GM13977 (cell line): ENCODE measurements around the gene ST6GAL2.
A peak's percentile ranks its signal among the peaks of the same experiment; 100 is the strongest.

Source experiments
- DNase-seq: peaks from one replicate; pipeline ENCODE4 v3.0.0; 2012; ENCODE audit warnings: low spot score
- in situ Hi-C: fragments of 300-500 bp; cut with MboI; formaldehyde crosslinking; loops from one replicate; pipeline ENCODE4 v1.12.0; 2022; ENCODE audit warnings: low sequenced_read_pairs, low pct_unique_long_range_greater_than_20kb, mixed read lengths, inconsistent platforms; ENCODE audit not compliant: unreplicated experiment
- TF ChIP-seq, protein P1 (sequence below): IDR thresholded peaks from 2 replicates; pipeline ENCODE4 v1.5.1; 2012; ENCODE audit warnings: mild to moderate bottlenecking, control low read depth; ENCODE audit not compliant: insufficient read depth; ENCODE audit errors: extremely low read depth, missing control alignments

The ST6GAL2 gene

DNA sequence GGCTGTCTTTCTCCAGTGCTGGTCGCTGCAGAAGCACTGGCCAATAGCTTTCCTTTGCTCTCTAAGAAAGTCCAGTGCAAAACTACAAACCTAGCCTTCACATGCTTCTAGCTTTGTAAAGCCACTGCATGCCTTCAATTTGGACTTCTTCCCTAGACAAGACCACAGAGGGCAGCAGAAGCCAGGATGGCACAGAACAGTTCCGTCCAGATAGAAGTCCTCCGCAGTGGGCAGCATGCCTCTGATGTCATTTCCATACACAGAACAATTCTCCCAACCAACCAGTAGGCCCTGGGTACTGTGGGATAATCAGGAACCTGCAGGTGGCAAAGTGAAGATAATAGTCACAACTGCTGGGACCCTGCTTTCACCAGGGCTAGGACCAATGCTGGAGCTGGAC lies 3.3 kb downstream of the ST6GAL2 start:
- TF ChIP-seq, protein P1, sequence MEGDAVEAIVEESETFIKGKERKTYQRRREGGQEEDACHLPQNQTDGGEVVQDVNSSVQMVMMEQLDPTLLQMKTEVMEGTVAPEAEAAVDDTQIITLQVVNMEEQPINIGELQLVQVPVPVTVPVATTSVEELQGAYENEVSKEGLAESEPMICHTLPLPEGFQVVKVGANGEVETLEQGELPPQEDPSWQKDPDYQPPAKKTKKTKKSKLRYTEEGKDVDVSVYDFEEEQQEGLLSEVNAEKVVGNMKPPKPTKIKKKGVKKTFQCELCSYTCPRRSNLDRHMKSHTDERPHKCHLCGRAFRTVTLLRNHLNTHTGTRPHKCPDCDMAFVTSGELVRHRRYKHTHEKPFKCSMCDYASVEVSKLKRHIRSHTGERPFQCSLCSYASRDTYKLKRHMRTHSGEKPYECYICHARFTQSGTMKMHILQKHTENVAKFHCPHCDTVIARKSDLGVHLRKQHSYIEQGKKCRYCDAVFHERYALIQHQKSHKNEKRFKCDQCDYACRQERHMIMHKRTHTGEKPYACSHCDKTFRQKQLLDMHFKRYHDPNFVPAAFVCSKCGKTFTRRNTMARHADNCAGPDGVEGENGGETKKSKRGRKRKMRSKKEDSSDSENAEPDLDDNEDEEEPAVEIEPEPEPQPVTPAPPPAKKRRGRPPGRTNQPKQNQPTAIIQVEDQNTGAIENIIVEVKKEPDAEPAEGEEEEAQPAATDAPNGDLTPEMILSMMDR = no peak
- DNase-seq = no peak
- in situ Hi-C loops = no loop called here

DNA sequence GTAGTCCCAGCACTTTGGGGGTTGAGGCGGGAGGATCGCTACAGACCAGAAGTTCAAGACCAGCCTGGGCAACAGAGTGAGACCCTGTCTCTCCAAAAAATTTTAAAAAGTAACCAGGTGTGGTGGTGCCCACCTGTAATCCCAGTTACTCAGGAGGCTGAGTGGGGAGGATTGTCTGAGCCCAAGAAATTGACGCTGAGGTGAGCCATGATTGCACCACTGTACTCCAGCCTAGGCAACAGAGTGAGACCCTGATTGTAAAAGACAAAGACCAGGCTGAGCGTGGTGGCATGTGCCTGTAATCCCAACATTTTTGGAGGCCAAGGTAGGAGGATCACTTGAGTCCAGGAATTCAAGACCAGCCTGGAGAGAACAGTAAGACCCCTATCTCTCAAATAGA lies 7.8 kb downstream of the ST6GAL2 start:
- in situ Hi-C loops = no loop called here
- no peak for DNase-seq
- TF ChIP-seq, protein P1 = no peak

DNA sequence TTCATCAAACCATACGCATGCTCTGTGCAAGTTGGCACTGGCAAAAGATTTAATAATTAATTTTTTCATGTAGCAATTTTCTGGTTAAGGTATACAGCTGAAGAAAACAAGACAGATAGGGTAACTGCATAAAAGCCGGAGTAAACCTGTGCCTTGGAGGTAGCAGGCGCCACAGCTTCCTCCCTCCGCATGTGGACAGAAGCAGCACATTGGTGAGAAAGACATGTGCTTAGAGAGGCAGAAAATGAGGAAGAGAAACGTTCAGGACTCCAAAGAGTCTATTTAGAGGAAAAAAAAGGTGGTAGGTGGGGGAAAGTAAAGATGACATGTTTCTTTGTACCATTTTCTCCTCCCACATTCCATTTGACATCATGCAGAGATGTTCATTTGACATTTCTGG lies 9.3 kb downstream of the ST6GAL2 start:
- in situ Hi-C loops = no loop called here
- no peak for DNase-seq
- TF ChIP-seq, protein P1 = no peak

DNA sequence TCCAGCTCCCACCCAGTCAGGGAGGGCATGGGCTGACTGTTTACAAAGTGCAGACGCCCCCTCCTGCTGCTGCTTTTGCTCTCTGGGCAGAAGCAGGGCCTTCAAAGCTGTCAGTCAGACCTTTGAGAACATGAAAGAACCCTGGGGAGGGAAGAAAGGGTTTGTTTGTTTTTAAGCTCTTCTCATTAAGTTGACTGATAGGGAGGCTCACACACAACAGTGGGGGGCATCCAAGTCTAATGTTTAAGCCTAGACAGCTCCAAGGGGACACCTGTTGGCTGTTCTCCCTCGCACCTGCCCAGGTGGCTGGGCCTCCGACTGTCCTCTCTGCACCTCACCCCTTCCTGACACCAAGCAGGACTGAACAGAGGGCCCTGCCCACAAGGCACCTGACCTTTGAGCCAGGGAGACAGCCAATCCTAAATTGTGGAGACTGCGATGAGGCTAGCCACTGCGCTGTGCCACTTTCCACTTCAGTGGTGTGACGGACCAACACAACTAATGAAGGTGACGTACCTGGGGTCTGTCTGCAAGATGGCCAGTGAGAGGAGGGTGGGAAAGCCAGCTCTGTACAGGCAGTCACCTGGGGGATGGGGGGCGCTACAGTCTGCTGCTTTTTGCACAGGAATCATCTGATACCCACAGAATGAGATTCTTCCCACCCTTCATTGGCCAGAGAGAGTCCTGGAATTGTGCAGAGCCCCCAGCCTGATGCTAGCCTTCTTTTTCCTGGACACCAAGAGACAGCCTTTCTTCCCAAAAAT lies 16.3 kb downstream of the ST6GAL2 start:
- no peak for DNase-seq
- in situ Hi-C loops = no loop called here
- TF ChIP-seq, protein P1 = no peak

DNA sequence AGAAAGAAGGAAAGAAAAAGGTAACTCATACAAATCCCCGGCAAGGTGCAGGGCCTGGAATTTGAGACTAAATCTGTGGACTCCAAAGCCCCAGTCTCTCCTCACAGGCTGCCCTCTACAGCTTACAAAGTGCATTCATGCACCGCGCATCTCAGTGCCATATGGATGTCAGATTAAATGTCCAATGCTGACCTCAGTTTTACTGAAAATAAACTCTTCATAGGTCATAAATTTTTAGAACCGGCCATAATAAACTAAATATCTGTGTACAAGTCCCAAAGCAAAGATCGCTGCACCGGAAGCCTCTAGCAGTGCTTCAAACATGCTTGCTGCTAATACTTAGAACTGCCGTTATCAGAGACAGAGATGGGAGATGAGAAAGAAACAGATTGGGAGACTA lies 17.7 kb downstream of the ST6GAL2 start:
- DNase-seq = no peak
- TF ChIP-seq, protein P1 = peak; percentile 16
- in situ Hi-C loops = no loop called here

DNA sequence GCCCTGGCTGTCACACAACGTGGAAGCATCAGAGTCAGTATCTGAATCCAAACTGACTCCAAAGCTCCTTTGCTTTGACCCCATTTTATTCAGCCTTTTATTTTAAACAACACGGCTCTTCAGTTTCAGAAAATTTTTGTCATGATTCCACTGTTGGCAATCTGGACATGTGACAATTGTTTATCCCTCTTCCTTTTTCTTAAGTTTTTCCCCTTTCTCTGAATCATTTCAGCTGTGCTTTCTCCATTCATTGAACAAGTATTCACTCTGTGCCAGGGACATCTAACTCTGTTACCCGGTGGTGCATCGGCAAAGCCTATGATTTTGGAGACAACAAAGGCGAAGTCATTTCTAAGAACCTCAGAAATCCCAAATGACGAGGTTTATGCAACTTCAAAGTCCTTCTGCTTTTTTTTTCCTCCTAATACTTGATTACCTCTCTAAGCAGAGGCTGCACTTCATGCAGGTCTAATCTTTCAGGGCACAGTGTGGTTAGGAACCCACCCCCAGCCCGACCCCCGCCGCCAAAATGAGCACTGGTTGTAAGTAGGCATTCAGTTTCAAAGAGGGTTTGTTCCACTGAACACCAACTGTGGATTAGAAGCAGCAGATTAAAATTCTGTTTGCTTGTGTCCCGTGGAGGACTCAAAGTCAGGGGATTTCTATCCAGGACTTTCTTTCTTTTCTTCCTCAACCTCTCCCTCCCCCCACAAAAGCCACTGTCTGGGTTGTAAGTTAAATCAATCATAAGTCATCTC lies 18.6 kb downstream of the ST6GAL2 start:
- no peak for DNase-seq
- in situ Hi-C loops = no loop called here
- TF ChIP-seq, protein P1 = no peak
